A673 (cell line): ENCODE measurements around the gene GPRC5D. TPM values are rescaled to one million over a fixed set of nuclear protein-coding genes. Genes with fewer than 3 reads are reported as not detected.

Experiments used
- BruUV-seq: library from RNA; stranded (reverse); fragments of 400-500 nt; replicated peaks from 2 replicates; lab custom pipeline; 2021; lab: Mats Ljungman, UMichigan
- CTCF ChIA-PET: fragments of 300-600 bp; sonication (Branson Sonifier 250); formaldehyde crosslinking; loops from one replicate; lab custom pipeline; 2022; ENCODE audit warnings: antibody characterized with exemption; lab: Charles Lee
- POLR2A ChIA-PET: fragments of 300-600 bp; sonication (Branson Sonifier 250); formaldehyde crosslinking; loops from one replicate; lab custom pipeline; 2022; ENCODE audit warnings: antibody characterized with exemption; ENCODE audit not compliant: low non-redundant PET; lab: Charles Lee
- DNase-seq: peaks from one replicate; pipeline ENCODE4 v3.0.0-alpha.2; 2015; ENCODE audit warnings: low spot score
- H3K27ac ChIP-seq: fragments of 200-600 bp; sonication (generic); 2 replicates; pipeline ENCODE4 v1.5.1; 2016; ENCODE audit warnings: mixed run types, low read depth, mild to moderate bottlenecking, mixed read lengths, antibody characterized with exemption, low read length; ENCODE audit not compliant: poor library complexity, severe bottlenecking
- H3K27me3 ChIP-seq: fragments of 200-600 bp; sonication (generic); replicated peaks from 2 replicates; pipeline ENCODE4 v1.6.1; 2017; ENCODE audit warnings: mixed run types, low read depth, mild to moderate bottlenecking, mixed read lengths, antibody characterized with exemption, low read length; ENCODE audit not compliant: insufficient read depth, poor library complexity
- H3K36me3 ChIP-seq: fragments of 200-600 bp; sonication (generic); 2 replicates; pipeline ENCODE4 v1.6.1; 2016; ENCODE audit warnings: mixed run types, mild to moderate bottlenecking, mixed read lengths, antibody characterized with exemption, low read length; ENCODE audit not compliant: insufficient read depth, poor library complexity, severe bottlenecking
- H3K4me1 ChIP-seq: fragments of 200-600 bp; sonication (generic); 2 replicates; pipeline ENCODE4 v1.6.1; 2017; ENCODE audit warnings: mixed run types, mild to moderate bottlenecking, mixed read lengths, antibody characterized with exemption, low read length; ENCODE audit not compliant: insufficient read depth, poor library complexity, severe bottlenecking
- H3K4me3 ChIP-seq: fragments of 200-600 bp; sonication (generic); 2 replicates; pipeline ENCODE4 v1.5.1; 2016; ENCODE audit warnings: low read depth, mixed run types, mild to moderate bottlenecking, mixed read lengths, low read length; ENCODE audit not compliant: poor library complexity, severe bottlenecking
- H3K9me3 ChIP-seq: fragments of 200-600 bp; sonication (generic); 2 replicates; pipeline ENCODE4 v1.6.1; 2016; ENCODE audit warnings: mixed run types, low read depth, mild to moderate bottlenecking, mixed read lengths, antibody characterized with exemption, low read length; ENCODE audit not compliant: poor library complexity, severe bottlenecking
- EZH2 ChIP-seq: fragments of 200-600 bp; sonication (generic); IDR thresholded peaks from 2 replicates; pipeline ENCODE4 v1.6.1; 2017; ENCODE audit warnings: borderline replicate concordance, low read depth, mild to moderate bottlenecking, mixed read lengths, antibody characterized with exemption, low read length; ENCODE audit not compliant: poor library complexity, severe bottlenecking
- intact Hi-C: fragments of 100-400 bp; cut with micrococcal nuclease; formaldehyde crosslinking; loops from one replicate; pipeline ENCODE4 v1.10.0; 2022; ENCODE audit not compliant: unreplicated experiment
- total RNA-seq: library from RNA; stranded (reverse); gene quantifications from 2 replicates; pipeline ENCODE4 v1.2.3, GENCODE V29; 2021
- TF ChIP-seq, protein P1 (sequence below): fragments of 300-800, 200-600 bp; sonication (generic); conservative IDR thresholded peaks from 2 replicates; pipeline ENCODE4 v1.5.1; 2017; ENCODE audit warnings: low read depth, mild to moderate bottlenecking, antibody characterized with exemption, low read length, moderate library complexity, mixed read lengths

GPRC5D gene
- total RNA-seq, 1 experiment from 2014 or later, result not detected

DNA sequence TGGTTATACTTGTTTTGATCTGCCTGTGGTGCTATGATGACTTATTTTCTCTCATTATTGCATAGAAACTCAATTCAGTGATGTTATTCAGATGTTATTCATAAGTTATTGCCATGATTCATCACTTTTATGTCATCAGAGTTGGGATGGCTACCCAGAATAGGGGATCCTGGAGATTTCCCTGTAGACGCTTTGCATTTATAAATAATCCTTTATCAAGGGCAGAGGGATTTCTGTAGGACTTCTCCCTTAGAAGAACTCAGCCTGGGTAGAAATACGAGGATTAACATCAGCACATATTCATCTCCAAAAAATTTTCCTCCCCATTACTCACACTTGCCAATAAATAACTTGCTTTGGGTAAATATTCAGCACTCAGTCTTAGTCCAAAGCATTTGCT lies 55.7 kb downstream of the GPRC5D start:
- no peaks in the 10 kb centered on the region for H3K36me3 ChIP-seq
- POLR2A ChIA-PET, result no interaction called here
- no peak overlapping the region for H3K4me3 ChIP-seq
- H3K4me1 ChIP-seq, result peaks cover 5% of the 10 kb centered on the region
- no peaks in the 10 kb centered on the region for H3K27me3 ChIP-seq
- H3K9me3 ChIP-seq, result no peaks in the 10 kb centered on the region
- intact Hi-C loops, result no loop called here
- no TSS peak for BruUV-seq
- CTCF ChIA-PET, result interaction anchor here (0.6 kb wide), 1 partner anchor 319 kb away, joined by 4 read pairs; no protein-coding TSS in a partner anchor
- TF ChIP-seq EZH2, result no peak
- DNase-seq, result no peak
- H3K27ac ChIP-seq, result no peak overlapping the region

DNA sequence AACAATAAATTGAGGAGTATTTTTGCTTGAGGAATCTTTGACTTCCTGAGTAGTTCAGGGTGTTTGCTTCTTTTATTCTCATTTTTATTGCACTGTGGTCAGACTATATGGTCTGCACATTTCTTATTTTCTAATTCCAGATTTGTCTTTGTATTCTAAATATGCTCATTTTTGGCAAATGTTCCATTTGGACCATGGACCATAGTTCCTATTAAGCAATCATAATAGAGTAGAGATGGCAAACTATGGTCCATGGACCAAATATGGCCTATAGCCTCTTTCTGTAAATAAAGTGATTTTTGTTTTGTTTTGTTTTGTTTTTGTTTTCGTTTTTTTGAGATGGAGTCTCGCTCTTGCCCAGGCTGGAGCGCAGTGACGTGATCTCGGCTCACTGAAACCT lies 58.5 kb downstream of the GPRC5D start:
- H3K4me1 ChIP-seq, result peaks cover 9% of the 10 kb centered on the region
- intact Hi-C loops, result no loop called here
- H3K36me3 ChIP-seq, result no peaks in the 10 kb centered on the region
- no peak overlapping the region for H3K27ac ChIP-seq
- H3K9me3 ChIP-seq, result no peaks in the 10 kb centered on the region
- H3K4me3 ChIP-seq, result no peak overlapping the region
- no peaks in the 10 kb centered on the region for H3K27me3 ChIP-seq
- no peak for TF ChIP-seq EZH2
- TF ChIP-seq, protein P1, sequence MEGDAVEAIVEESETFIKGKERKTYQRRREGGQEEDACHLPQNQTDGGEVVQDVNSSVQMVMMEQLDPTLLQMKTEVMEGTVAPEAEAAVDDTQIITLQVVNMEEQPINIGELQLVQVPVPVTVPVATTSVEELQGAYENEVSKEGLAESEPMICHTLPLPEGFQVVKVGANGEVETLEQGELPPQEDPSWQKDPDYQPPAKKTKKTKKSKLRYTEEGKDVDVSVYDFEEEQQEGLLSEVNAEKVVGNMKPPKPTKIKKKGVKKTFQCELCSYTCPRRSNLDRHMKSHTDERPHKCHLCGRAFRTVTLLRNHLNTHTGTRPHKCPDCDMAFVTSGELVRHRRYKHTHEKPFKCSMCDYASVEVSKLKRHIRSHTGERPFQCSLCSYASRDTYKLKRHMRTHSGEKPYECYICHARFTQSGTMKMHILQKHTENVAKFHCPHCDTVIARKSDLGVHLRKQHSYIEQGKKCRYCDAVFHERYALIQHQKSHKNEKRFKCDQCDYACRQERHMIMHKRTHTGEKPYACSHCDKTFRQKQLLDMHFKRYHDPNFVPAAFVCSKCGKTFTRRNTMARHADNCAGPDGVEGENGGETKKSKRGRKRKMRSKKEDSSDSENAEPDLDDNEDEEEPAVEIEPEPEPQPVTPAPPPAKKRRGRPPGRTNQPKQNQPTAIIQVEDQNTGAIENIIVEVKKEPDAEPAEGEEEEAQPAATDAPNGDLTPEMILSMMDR, result no peak
- CTCF ChIA-PET, result no interaction called here
- BruUV-seq, result no TSS peak
- no peak for DNase-seq
- POLR2A ChIA-PET, result no interaction called here

DNA sequence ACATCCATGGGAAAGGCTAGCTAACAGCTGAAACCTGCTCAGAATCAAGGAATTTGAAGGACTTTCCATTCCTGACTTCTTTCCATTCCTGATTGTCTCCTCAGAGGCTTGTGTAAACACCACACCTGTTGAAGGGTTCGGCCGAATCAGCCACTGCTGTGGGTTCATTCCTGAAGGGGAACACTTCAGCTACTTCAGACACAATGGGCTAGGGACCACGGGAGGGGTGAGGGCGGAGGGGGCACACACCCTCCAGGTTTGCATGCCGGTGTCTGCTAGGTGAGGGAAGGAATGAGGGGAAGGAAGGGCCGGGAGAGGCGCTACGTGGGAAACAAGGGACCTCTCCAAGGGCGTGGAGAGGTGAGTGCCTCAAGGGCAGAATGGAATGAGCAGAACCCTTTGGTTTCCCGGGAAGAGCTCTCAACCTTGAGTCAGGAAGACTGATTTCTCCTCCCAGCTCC lies 59.3 kb downstream of the GPRC5D start:
- H3K27ac ChIP-seq, result no peak overlapping the region
- TF ChIP-seq, protein P1, result no peak
- TF ChIP-seq EZH2, result no peak
- no peak for DNase-seq
- H3K36me3 ChIP-seq, result no peaks in the 10 kb centered on the region
- H3K9me3 ChIP-seq, result no peaks in the 10 kb centered on the region
- no TSS peak for BruUV-seq
- H3K4me1 ChIP-seq, result peaks cover 9% of the 10 kb centered on the region
- H3K4me3 ChIP-seq, result no peak overlapping the region
- ChIA-PET POLR2A (no interaction called here), CTCF (interaction anchor here (1.1 kb wide), 1 partner anchor 56 kb away, joined by 3 read pairs; no protein-coding TSS in a partner anchor)
- intact Hi-C loops, result no loop called here
- no peaks in the 10 kb centered on the region for H3K27me3 ChIP-seq

DNA sequence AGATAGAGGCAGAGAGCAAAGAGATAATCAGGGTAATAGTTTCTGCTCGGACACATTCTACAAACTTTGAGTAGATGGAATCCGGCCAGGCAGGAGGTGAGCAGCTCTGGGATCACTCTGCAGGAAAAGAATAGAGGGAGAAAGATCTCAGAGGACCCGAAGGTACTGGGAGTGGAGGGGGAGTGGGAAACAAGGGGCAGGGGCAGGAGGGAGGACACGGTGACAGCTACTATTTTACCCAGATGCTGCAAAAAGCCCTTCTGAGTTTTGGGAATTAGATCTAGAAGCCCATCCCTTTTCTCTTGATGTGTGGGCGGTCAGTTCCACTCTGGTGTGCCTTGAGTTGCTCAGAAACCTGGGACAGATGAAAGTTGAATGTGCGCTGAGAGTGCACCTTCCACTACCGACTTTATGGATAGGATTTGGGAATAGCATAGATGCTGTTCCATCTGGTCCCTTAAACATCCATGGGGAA lies 60.1 kb downstream of the GPRC5D start:
- no peaks in the 10 kb centered on the region for H3K36me3 ChIP-seq
- no TSS peak for BruUV-seq
- H3K4me1 ChIP-seq, result peaks cover 9% of the 10 kb centered on the region
- intact Hi-C loops, result no loop called here
- no peak overlapping the region for H3K4me3 ChIP-seq
- TF ChIP-seq EZH2, result no peak
- TF ChIP-seq, protein P1, result no peak
- ChIA-PET CTCF (interaction anchor here (1.1 kb wide), 1 partner anchor 55 kb away, joined by 3 read pairs; no protein-coding TSS in a partner anchor), POLR2A (no interaction called here)
- no peaks in the 10 kb centered on the region for H3K27me3 ChIP-seq
- no peak for DNase-seq
- no peak overlapping the region for H3K27ac ChIP-seq
- H3K9me3 ChIP-seq, result no peaks in the 10 kb centered on the region
